ENCODE results near the gene ABCC4. TPM values are rescaled to one million over a fixed set of nuclear protein-coding genes. Genes with fewer than 3 reads are reported as not detected.
A peak's percentile ranks its signal among the peaks of the same experiment; 100 is the strongest.
"Not testable (repeated sequence)": the region's sequence is repeated elsewhere in the genome, so short reads cannot be mapped to it uniquely, and the experiment has no call there.

Gene ABCC4
- total RNA-seq, 1 donor from 2014 or later = 39.8 TPM

DNA sequence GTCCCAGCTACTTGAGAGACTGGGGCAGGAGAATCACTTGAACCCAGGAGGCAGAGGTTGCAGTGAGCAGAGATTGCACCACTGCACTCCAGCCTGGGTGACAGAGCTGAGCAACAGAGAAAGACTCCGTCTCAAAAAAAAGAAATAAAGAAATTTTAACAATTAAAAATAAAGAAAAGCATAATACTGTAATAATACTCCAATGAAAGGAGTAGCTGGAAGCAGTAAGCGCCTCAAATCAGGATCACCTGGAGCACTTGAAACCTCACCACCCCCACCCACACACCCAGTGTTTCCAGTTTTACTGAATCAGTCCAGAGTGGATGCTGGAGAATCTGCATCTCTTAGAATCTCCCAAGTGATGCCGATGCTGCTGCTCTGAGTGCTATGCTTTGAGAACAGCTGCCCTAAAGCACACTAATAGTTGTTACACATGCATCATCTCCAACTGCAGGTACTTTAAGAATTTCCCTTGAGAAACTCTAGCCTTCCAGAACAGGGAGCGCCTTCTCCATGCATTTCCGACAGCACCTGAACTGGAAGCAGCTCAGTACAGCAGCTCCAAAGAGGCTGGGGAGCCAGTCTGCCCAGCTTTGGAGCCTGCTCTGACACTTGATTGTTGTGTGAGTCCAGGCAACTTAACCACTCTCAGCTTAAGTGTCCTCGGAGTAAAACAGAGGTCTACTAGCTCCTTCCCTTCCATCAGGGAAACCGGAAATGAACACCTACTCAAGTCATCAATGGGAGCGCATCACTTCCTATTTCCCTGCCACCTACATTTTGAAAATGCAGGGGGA lies 2.9 kb downstream of the ABCC4 start:
- no peak for DNase-seq (ENCODE audit: low spot score)

DNA sequence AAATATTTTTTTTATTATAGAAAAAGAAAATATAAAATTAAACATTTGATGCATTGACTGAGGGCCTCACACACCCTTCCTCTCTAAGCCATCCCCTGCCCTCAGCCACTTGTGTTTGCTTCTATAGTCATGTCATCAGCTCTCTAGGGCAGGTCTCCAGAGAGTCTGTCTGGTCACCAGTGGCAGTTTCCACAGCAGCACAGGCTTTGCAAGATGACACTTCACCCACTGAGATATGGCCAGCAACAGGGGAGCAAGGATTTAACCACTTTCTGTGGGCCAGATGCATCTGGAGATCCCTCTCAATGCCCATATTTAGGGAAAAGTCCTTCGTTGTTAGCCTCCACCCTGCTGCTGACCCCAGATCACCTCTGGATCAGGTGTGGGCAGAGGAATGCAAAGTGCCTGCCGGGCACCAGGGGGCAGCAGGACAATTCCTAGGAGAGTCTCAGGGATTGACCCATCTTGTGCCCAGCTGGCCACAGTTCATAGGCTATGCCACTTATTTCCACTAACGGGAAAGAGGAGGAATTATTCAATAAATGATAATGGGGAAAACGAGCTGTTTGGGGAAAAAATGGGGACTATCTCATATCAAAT lies 4.8 kb downstream of the ABCC4 start:
- DNase-seq (ENCODE audit: low spot score) = peak; percentile 42

DNA sequence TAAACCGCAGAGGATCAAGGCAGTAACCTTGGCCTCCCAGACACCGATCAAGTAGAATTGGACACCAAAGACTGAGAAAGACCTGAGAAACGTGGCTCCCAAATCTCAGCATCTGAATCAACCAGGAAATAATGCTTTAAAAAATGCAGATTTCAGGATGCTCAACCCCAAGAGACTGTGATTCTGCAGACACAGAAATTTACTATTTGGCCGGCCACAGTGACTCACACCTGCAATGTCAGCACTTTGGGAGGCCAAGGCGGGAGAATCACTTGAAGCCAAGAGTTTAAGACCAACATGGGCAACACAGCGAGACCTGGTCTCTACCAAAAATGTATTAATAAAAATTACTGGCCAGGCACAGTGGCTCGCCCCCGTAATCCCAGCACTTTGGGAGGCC lies 6.2 kb downstream of the ABCC4 start:
- no peak for DNase-seq (ENCODE audit: low spot score)

DNA sequence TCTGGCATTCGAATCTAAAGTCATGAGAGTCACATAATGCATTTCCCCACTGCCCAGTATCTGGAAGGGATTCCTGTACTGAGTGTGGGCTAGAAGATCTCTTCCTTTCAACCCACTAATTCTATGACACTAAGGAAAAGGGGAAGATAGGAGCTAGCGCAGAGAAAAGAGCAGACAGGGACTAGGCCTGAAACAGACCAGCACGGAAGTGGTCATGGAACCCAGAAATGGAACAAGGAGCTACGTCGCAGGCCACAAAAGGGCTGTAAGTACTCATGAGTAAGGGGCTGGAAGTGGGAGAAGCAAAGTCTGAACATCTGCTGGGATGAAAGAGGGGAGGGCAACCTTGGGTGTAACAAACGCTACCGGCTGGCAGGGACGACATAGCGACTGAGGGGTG lies 8.6 kb downstream of the ABCC4 start:
- no peak for DNase-seq (ENCODE audit: low spot score)

DNA sequence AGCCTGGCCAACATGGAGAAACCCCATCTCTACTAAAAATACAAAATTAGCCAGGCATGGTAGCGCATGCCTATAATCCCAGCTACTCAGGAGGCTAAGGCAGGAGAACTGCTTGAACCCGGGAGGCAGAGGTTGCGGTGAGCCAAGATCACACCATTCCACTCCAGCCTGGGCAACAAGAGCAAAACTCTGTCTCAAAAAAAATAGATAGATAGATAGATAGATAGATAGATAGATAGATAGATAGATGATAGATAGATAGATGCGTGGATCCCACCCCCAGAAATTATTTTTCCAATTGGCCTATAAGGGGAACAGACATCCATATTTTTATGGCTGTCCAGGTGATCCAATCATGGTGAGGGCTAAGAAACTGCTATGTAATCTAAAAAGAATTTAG lies 11.3 kb downstream of the ABCC4 start:
- not testable (repeated sequence) for DNase-seq (ENCODE audit: low spot score)

DNA sequence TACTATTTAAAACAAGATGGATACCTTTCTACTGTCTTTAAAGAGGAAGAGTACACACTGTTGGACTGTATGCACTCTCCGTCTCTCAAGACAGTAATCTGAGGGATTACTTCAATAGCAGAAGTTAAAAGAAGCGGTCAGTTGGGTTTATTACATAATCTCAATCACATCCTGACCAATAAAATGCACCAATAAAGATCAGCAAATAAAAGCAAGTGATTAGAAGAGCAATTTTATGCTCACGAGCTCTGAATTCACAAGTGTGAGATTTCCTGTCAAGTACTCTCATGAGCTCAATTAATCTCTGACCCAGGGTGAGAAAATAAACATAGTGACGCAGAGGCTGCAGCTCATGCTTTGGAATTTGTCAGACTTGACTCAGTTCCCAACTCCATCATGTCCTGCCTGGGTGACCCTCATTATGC lies 12.2 kb downstream of the ABCC4 start:
- DNase-seq (ENCODE audit: low spot score) = no peak

DNA sequence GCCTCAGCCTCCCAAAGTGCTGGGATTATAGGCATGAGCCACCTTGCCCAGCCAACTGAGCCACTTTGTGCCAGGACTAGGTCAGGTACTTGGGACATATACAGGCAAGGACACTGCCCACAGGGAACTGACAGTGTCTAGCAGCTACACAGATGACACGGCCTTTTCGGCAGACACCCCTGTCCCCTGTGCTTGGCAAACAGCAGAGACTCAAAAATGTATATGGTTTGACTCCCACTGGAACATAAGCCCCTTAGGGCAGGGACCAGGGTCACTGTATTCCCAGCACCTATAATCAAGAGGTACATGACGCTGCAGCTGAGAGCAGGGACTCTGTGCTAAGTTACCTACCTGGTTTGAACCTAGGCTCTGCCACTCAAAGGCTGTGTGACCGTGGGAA lies 16.8 kb downstream of the ABCC4 start:
- DNase-seq (ENCODE audit: low spot score) = no peak

DNA sequence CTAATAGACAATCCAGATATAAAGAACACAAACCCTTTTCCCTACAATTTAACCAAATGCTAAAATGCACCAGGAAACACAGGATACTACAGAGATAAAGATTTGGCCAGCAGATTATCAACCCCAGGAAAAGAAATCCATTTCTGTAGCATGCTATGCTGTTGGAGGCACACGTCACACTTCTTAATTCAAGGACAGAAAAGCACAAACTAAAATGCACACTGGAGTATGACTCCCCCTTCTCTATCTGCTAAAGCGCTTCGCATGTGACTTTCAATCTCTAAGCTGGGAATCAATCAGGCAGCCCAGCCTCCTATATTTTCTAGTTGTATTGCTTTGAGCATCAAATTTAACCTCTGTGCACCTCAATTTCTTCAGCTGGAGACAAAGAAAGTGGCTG lies 22.2 kb downstream of the ABCC4 start:
- no peak for DNase-seq (ENCODE audit: low spot score)

DNA sequence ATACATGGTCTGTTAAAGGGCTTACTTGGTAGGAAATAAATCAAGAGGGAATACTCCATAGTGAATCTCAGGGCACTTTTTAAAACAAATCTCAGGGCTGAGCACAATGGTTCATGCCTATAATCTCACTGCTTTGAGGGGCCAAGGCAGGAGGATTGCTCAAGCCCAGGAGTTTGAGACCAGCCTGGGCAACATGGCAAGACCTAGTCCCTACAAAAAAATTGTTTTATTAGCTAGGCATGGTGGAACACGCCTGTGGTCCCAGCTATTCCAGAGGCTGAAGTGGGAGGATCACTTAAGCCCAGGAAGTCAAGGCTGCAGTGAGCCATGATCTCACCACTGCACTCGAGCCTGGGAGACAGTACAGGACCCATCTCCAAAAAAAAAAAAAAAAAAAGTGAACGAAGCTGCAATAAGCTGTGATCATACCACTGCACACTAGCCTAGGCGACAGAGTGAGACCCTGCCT lies 25.2 kb downstream of the ABCC4 start:
- DNase-seq (ENCODE audit: low spot score) = no peak

DNA sequence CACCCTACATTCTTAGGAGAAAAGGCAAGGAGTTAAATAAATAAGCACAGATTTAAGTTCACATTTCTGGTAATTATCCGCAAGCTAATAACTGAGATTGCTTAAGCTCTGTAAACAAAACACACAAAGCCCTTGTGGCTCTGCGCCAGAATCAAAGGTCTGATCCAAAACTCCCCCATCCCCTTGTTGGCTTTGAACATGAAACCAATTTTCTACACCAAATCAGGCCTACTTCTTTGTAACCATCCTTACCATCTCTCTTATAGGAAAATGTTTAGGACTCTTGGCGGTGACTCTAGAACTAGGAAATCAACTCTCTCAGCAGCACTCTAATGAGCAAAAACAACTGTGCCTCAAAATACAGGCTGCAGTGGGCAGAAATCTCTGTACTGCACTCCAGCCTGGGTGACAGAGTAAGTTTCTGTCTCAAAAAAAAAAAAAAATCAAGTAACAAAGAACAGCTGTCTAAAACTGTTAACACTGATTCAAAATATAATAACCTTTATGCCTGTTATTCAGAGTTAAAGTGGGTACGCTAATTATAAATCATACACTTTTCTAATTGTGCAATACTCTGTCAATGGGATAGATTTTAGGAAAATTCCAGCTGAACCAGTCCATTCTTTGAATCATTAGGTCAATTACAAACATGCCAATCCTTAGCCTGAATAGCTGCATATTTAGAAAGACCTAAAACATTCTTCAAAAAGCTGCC lies 25.8 kb downstream of the ABCC4 start:
- DNase-seq (ENCODE audit: low spot score) = no peak

DNA sequence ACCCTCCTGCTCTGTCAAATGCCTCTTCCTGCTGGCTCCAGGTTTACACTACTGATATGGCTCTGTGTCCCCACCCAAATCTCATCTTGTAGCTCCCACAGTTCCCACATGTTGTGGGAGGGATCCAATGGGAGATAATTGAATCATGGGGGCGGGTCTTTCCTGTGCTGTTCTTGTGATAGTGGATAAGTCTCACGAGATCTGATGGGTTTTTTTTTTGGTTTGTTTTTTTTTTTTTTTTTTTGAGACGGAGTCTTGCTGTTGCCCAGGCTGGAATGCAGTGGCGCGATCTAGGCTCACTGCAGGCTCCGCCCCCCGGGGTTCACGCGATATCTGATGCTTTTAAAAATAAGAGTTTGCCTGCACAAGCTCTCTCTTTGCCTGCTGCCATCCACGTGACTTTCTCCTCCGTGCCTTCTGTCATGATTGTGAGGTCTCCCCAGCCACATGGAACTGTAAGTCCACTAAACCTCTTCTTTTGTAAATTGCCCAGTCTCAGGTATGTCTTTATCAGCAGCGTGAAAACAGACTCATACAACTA lies 27.6 kb downstream of the ABCC4 start:
- not testable (repeated sequence) for DNase-seq (ENCODE audit: low spot score)

DNA sequence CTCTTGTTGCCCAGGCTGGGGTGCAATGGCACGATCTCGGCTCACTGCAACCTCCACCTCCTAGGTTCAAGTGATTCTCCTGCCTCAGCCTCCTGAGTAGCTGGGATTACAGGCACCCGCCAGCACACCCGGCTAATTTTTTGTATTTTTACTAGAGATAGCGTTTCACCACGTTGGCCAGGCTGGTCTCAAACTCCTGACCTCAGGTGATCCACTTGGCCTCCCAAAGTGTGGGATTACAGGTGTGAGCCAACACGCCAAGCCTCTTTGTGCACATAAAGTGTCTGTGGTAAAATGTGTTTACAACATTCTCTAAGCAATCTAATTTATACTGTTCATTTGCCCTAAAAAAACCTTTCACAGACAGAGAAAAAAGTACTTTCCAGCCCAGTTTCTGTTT lies 29.2 kb downstream of the ABCC4 start:
- not testable (repeated sequence) for DNase-seq (ENCODE audit: low spot score)

DNA sequence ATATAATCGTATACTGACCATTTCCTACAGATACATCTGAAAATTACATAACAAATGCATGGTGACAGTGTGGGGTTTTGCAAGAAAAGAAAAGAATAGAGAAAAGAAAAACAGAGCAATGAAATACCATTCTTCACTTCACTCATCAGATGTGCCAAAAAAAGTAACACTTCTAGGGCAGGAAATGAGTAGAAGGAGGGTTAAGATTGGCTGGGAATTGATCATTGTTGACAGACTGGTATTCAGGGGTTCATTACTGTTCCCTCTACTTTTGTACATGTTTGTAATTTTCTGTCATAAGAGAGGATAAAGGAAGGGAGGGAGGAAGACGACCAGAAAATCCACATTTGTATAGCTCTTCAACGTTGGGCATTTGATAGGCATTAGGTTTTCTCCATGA lies 31.5 kb downstream of the ABCC4 start:
- DNase-seq (ENCODE audit: low spot score) = no peak

DNA sequence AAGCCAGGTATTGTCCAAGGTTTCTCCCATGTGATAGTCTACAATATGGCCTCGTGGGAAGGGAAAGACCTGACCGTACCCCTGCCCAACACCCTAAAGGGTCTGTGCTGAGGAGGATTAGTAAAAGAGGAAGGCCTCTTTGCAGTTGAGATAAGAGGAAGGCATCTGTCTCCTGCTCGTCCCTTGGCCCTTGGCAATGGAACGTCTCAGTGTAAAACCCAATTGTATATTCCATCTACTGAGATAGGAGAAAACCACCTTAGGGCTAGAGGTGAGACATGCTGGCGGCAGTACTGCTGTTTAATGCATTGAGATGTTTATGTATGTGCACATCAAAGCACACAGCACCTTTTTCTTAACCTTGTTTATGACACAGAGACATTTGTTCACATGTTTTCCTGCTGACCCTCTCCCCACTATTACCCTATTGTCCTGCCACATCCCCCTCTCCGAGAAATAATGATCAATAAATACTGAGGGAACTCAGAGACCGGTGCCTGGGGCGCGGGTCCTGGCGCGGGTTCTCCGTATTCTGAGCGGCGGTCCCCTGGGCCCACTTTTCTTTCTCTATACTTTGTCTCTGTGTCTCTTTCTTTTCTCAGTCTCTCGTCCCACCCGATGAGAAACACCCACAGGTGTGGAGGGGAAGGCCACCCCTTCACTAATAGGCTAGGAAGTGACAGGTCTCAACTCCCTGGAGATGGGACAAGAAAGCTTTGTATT lies 32.7 kb downstream of the ABCC4 start:
- DNase-seq (ENCODE audit: low spot score) = not testable (repeated sequence)

DNA sequence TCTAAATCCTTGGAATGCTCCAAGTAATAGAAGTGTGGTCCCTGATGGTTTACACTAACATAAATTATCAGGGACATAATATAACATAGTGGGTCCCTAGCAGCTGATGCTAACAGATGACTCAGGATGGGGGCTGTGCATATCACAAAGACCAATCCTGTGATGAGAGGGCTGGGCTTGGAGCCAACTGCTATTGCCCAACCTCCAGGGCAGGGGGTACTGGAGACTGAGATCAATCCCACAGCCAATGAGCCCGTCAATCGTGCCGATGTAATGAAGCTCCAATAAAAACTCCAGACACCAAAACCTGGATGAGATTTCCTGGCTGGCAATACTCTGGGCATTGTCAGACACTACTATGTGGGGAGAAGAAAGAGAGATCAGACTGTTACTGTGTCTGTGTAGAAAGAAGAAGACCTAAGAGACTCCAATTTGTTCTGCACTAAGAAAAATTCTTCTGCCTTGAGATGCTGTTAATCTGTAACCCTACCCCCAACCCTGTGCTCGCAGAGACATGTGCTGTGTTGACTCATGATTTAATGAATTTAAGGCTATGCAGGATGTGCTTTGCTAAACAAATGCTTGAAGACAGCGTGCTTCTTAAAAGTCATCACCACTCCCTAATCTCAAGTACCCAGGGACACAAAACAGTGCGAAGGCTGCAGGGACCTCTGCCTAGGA lies 33.4 kb downstream of the ABCC4 start:
- DNase-seq (ENCODE audit: low spot score) = peak; percentile 71

DNA sequence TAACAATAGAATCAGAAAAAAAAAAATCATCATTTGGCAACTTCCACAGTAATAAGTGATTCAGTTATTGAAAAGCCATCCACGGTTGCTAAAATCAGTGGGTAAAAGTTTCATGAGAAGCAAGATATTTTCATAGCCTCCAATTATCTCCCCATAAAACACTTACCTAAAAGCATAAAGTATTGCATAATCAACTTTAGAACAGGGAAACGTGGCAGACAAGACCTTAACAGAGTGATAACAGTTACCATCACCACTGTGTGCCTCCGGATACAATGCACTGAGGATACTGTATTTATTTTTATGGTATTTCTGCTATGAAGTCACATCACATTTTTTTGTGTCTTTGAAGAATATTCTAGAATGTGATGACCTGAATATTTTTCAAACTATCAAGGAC lies 37.0 kb downstream of the ABCC4 start:
- DNase-seq (ENCODE audit: low spot score) = no peak

DNA sequence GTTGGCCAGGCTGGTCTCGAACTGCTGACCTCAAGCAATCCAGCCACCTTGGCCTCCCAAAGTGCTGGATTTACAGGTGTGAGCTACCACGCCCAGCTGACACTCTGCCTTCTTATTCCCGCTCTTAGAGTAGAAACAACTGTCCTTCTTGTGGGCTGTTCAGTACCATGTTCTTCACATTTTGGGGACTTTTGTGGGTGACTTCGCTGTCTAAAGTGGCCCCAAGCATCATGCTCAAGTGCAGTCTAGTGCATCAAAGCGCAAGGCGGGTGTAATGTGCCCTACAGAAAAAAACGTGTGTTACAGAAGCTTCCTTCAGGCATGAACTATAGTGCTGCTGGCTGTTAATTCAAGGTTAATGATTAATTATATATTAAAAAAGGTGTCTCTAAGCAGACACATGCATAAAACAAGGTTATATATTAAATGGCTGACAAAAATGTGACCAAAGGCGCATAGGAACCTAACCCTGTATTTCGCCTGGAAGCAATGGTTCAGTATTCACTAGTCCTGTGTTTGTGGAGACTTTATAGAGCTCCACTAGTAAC lies 38.3 kb downstream of the ABCC4 start:
- no peak for DNase-seq (ENCODE audit: low spot score)

DNA sequence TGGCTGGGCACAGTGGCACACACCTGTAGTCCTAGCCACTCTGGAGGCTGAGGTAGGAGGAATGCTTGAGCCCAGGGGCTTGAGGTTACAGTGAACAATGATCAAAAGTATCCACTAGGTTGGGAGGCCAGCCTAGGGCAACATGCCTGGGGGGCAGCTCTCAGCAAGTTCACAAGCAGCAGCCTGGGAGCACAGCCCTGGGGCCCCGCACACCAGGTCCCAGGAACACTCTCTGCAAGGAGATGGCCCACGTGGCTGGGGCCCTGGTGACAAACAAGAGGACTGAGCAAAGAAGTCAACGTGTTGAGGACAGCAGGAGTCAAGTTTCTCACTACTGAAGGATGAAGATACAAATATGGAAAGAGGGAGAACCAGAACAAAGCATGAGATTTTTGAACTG lies 39.3 kb downstream of the ABCC4 start:
- DNase-seq (ENCODE audit: low spot score) = no peak

DNA sequence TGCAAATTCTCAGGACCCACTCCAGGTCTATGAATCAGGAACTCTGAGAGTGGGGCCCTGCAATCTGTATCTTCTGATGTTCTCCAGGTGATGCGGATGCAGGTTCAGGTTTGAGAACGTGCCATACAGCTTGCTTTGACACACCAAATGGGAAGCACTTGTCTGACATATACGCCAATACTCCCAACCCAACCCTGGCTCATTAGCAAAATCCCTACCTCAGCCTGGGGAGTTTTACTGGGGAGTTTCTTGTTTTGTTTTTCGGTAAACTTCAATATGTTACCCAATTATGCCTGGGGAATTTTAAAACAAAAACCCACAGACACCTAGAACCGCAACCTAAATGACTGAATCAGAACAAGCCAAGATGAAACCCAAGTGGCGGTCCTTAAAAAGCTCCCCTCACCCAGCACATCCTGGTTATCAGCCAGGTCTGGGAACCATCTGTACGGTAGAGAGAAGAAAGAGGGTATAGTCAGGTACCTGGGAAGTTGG lies 41.2 kb downstream of the ABCC4 start:
- DNase-seq (ENCODE audit: low spot score) = no peak

DNA sequence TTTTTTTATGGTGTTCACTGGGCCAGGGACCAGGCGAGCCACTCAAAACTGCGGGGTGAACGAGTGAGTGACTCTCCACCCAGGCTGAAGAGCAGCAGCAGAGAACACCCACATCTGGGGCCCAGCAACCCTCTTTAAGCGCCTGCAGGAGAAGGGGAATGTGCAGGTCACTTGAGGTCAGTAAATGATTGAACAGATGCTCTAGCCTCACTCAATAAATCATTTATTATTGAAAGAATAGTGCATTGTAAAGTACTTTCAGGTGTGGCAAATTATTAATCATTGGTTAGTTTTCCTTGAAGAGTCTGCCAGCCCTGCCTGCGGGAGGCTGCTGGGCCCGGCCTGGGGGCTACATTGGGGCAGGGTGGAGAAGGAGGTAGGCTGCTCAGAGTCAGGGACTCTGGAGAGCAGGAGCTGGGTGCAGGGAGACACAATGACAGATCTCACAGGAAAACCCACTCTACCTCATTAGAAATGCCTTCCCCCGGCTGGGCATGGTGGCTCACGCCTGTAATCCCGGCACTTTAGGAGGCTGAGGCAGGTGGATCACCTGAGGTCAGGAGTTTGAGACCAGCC lies 42.5 kb downstream of the ABCC4 start:
- peak; percentile 69 for DNase-seq (ENCODE audit: low spot score)

Data from mucosa of gallbladder (tissue), 1 donor.